Thyroid gland (tissue), 4 donors: Measurements from ENCODE around the gene TBC1D4. TPM values are rescaled to one million over a fixed set of nuclear protein-coding genes. Genes with fewer than 3 reads are reported as not detected.
A peak's percentile ranks its signal among the peaks of the same experiment; 100 is the strongest.

Source experiments
- DNase-seq, 2 donors: peaks; one replicate each; pipeline ENCODE4 v3.0.0-alpha.2; 2019
- H3K27ac ChIP-seq, 3 donors: fragments of 200-600 bp; sonication (generic); 1 replicate in 2 of 3; 2 replicates in 1 of 3; pipeline ENCODE4 v1.5.1; 2016 to 2019; ENCODE audit warnings: mild to moderate bottlenecking in 1 of 3, moderate library complexity in 1 of 3
- H3K27me3 ChIP-seq: fragments of 200-600 bp; sonication (generic); one replicate; pipeline ENCODE4 v1.5.1; 2019
- H3K36me3 ChIP-seq, 2 donors: fragments of 200-600 bp; sonication (generic); one replicate each; pipeline ENCODE4 v1.5.1; 2016 to 2019
- H3K4me1 ChIP-seq, 2 donors: fragments of 200-600 bp; sonication (generic); one replicate each; pipeline ENCODE4 v1.5.1; 2017 to 2019
- H3K4me3 ChIP-seq, 3 donors: fragments of 200-600 bp; sonication (generic); replicated peaks in 1 of 3; 1 replicate in 2 of 3; 2 replicates in 1 of 3; pipeline ENCODE4 v1.5.1; 2016; ENCODE audit warnings: mild to moderate bottlenecking in 1 of 3
- H3K9me3 ChIP-seq: fragments of 200-600 bp; sonication (generic); one replicate; pipeline ENCODE4 v1.5.1; 2017
- CTCF ChIP-seq, 6 experiments: fragments of 200-600 bp in 3 of 6; fragments of 450-650 bp in 3 of 6; sonication (generic) in 3 of 6; IDR thresholded peaks; one replicate each; pipeline ENCODE4 v1.5.1; 2016 to 2019; ENCODE audit warnings: antibody characterized with exemption in 6 of 6, mild to moderate bottlenecking in 2 of 6, inconsistent platforms in 1 of 6, moderate library complexity in 1 of 6
- POLR2A ChIP-seq, 2 donors: fragments of 450-650 bp; IDR thresholded peaks; one replicate each; pipeline ENCODE4 v1.6.1; 2017; ENCODE audit warnings: antibody characterized with exemption in 2 of 2, mild to moderate bottlenecking in 2 of 2, moderate library complexity in 1 of 2
- whole genome bisulfite sequencing, 2 donors: methylation state at CpG; one replicate each; pipeline ENCODE4 v1.1.5; 2017; 5-methylcytosine and 5-hydroxymethylcytosine counted together
- intact Hi-C: fragments of 100-400 bp; cut with DNase I; formaldehyde crosslinking; loops from one replicate; pipeline ENCODE4 v1.15.1; 2023
- total RNA-seq, 4 donors: library from RNA; depleted of rRNA; stranded (reverse); fragments of >200 nt; gene quantifications; one replicate each; pipeline ENCODE4 v1.2.3, GENCODE V29; 2016

TBC1D4 gene
- total RNA-seq, 4 donors from 2014 or later: 42.5 to 72.6 (median 70.6) TPM

GRCh38 chr13:75404726-75405125, 77.2 kb downstream of the TBC1D4 start:
- H3K27ac ChIP-seq: peak overlapping the region; percentile 45 to 68 (median 60)
- H3K27me3 ChIP-seq: no peaks in the 10 kb centered on the region
- intact Hi-C loops: no loop called here
- TF ChIP-seq POLR2A (IDR thresholded peaks at IDR 0.05) (no peak), CTCF (IDR thresholded peaks at IDR 0.05) (no peak)
- DNase-seq: no peak
- H3K36me3 ChIP-seq: no peaks in the 10 kb centered on the region
- H3K9me3 ChIP-seq: no peaks in the 10 kb centered on the region
- 81 to 85% methylated on average over 1 of the region's 1 CpG for WGBS, 2 donors
- H3K4me3 ChIP-seq: no peak overlapping the region
- peaks cover 34 to 36% of the 10 kb centered on the region in 2 donors for H3K4me1 ChIP-seq

GRCh38 chr13:75402787-75403186, 79.2 kb downstream of the TBC1D4 start:
- Histone ChIP-seq H3K4me3 (no peak overlapping the region), H3K4me1 (peaks cover 34 to 36% of the 10 kb centered on the region in 2 donors), H3K36me3 (no peaks in the 10 kb centered on the region), H3K27me3 (no peaks in the 10 kb centered on the region), H3K27ac (peak overlapping the region; percentile 47 to 75 (median 68)), H3K9me3 (no peaks in the 10 kb centered on the region)
- intact Hi-C loops: no loop called here
- peak; percentile 89 to 90 for DNase-seq
- TF ChIP-seq POLR2A (IDR thresholded peaks at IDR 0.05): no peak
- TF ChIP-seq CTCF (IDR thresholded peaks at IDR 0.05): no peak
- WGBS, 2 donors: 19 to 44% methylated on average over 2 of the region's 2 CpGs

- intact Hi-C loops: no loop called here
- WGBS, 2 donors: 80 to 82% methylated on average over 1 of the region's 1 CpG
- H3K4me1 ChIP-seq: peaks cover 25 to 42% of the 10 kb centered on the region in 2 donors
- H3K9me3 ChIP-seq: no peaks in the 10 kb centered on the region
- no peak overlapping the region for H3K4me3 ChIP-seq
- peak overlapping the region in 2 of 3 donors; percentile 10 to 68 for H3K27ac ChIP-seq
- TF ChIP-seq POLR2A (IDR thresholded peaks at IDR 0.05) (no peak), CTCF (IDR thresholded peaks at IDR 0.05) (no peak)
- DNase-seq: no peak
- H3K27me3 ChIP-seq: no peaks in the 10 kb centered on the region
- no peaks in the 10 kb centered on the region for H3K36me3 ChIP-seq
Measured at GRCh38 chr13:75400775-75401174, 81.2 kb downstream of the TBC1D4 start.

GRCh38 chr13:75399879-75400217, 82.1 kb downstream of the TBC1D4 start:
- 95 to 97% methylated on average over 2 of the region's 2 CpGs for WGBS, 2 donors
- no peaks in the 10 kb centered on the region for H3K36me3 ChIP-seq

More at GRCh38 chr13:75399879-75400217, 82.1 kb downstream of the TBC1D4 start:
- Histone ChIP-seq H3K4me3 (no peak overlapping the region), H3K9me3 (no peaks in the 10 kb centered on the region), H3K27ac (no peak overlapping the region), H3K4me1 (peaks cover 15 to 35% of the 10 kb centered on the region in 2 donors), H3K27me3 (no peaks in the 10 kb centered on the region)
- no peak for DNase-seq
- no peak for TF ChIP-seq POLR2A (IDR thresholded peaks at IDR 0.05)
- TF ChIP-seq CTCF (IDR thresholded peaks at IDR 0.05): no peak
- intact Hi-C loops: no loop called here
